Stimulated activated naive CD8-positive, alpha-beta T cell treated with anti-CD3 and anti-CD28 coated beads, Interleukin-15, Interleukin-2, amounts not matched to agents 100 ng/mL and 50 ng/mL, for 24 hours (primary cell): ENCODE measurements around the gene MGAT5B.

Experiments
- H3K27ac Mint-ChIP-seq: one replicate; pipeline ENCODE4 v1.8.0; 2021; ENCODE audit warnings: mild to moderate bottlenecking, mixed read lengths
- H3K27me3 Mint-ChIP-seq: one replicate; pipeline ENCODE4 v1.8.0; 2021; ENCODE audit warnings: mixed read lengths
- H3K36me3 Mint-ChIP-seq: one replicate; pipeline ENCODE4 v1.8.0; 2021; ENCODE audit warnings: low read depth, mixed read lengths
- H3K4me1 Mint-ChIP-seq: one replicate; pipeline ENCODE4 v1.8.0; 2021; ENCODE audit warnings: low read depth, mixed read lengths
- H3K4me3 Mint-ChIP-seq: one replicate; pipeline ENCODE4 v1.8.0; 2021; ENCODE audit warnings: mild to moderate bottlenecking, mixed read lengths
- H3K9me3 Mint-ChIP-seq: one replicate; pipeline ENCODE4 v1.8.0; 2021; ENCODE audit warnings: mixed read lengths

Gene MGAT5B

DNA sequence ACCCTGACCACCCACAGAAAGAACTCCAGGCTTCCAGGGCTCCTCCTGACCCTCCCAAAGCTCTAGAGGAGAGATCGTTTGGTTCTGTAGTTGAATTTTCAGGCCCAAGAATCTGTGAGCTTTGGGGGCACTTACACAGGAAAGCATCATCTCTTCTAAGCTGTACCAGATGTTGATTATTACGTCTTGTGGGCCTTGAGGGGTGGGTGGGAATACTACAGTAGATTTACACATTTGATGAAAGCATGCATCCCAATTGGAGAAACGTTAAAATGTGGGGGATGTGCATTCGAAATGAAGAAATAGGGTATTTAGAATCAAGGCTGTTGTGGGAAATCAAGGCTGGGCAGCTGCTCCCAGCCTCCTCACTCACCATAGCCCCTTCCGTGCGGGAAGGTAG is 61.9 kb downstream of the MGAT5B start:
- H3K27ac Mint-ChIP-seq, result no peak overlapping the region
- no peaks in the 10 kb centered on the region for H3K27me3 Mint-ChIP-seq
- H3K36me3 Mint-ChIP-seq, result no peaks in the 10 kb centered on the region
- H3K9me3 Mint-ChIP-seq, result no peaks in the 10 kb centered on the region
- no peak overlapping the region for H3K4me3 Mint-ChIP-seq
- no peaks in the 10 kb centered on the region for H3K4me1 Mint-ChIP-seq

DNA sequence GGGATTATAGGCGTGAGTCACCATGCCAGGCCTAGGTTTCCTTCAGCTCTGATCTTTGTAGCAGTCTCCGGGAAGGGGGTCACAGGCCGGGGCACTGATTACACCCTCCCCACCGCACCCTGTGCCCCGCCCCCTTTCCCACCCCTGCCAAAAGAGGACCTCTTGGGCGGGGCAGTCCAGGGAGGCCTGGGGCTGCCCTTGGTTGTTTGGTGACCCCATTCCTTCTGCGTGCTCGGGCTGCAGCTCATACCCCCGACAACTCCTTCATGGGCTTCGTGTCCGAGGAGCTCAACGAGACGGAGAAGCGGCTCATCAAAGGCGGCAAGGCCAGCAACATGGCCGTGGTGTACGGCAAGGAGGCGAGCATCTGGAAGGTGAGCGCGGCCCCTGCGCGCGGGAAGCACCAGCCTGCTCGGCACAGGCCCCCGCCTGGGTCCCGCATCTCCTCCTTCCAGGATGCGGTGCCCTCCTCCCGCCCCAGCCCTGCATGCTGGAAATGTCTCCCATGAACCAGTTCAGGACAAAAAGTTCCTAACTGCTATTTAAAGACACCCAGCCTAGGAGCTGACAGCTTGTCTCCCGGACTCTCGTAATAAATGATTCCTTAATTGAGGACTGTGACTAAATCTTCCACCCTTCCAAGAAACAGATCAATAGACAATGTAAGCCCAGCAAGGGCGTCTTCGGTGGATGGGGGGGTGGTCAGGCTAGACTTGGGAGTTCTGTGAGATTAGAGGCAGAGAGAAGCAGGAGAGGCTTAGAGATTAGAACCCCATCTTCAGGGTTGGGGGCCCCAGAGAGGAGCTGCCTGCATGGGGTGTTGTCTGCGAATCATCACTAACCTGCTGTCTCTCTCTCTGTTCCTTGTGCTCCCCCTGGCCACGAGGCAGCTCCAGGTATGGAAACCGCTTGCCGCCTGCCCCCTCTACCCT is 64.5 kb downstream of the MGAT5B start:
- no peaks in the 10 kb centered on the region for H3K36me3 Mint-ChIP-seq
- no peaks in the 10 kb centered on the region for H3K27me3 Mint-ChIP-seq
- no peak overlapping the region for H3K27ac Mint-ChIP-seq
- no peaks in the 10 kb centered on the region for H3K9me3 Mint-ChIP-seq
- no peak overlapping the region for H3K4me3 Mint-ChIP-seq
- H3K4me1 Mint-ChIP-seq, result no peaks in the 10 kb centered on the region

DNA sequence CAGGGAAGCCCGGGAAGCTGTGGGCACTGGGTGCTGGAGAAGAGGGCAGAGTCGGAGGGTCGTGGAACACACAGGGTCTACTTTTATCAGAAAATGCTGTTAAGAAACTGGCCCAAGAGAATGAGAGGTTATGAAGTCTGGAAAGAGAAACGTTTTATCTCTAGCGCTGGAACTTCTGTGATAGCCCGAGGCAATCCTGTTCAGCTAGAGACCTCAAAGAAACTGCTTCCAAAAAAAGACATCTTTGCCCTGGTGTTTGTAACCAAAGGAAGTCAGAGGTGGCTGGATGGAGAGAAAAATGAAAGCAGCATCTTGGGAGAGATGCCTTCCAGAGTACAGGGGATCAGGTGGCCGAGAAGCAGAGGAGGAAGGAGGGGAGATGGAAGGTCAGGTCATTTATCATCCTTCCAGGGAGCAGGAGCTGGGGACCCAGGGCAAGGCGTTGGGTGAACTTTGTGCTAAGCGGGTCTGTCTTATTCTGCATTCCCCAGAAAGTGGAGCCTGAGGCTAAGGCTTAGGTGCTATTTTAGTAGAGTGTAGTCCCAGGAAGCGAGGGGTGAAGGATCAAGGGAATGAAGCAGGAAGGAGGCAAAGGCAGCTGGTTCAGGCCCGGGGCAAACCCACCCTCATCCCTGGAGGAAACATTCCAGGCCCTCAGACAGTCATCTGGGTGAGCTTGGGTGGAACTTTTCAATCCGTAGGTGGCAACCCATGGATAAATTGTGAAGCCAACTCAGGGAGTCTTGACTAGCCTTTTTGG is 66.5 kb downstream of the MGAT5B start:
- H3K4me3 Mint-ChIP-seq, result no peak overlapping the region
- no peaks in the 10 kb centered on the region for H3K27me3 Mint-ChIP-seq
- no peaks in the 10 kb centered on the region for H3K4me1 Mint-ChIP-seq
- H3K27ac Mint-ChIP-seq, result no peak overlapping the region
- no peaks in the 10 kb centered on the region for H3K36me3 Mint-ChIP-seq
- H3K9me3 Mint-ChIP-seq, result no peaks in the 10 kb centered on the region

DNA sequence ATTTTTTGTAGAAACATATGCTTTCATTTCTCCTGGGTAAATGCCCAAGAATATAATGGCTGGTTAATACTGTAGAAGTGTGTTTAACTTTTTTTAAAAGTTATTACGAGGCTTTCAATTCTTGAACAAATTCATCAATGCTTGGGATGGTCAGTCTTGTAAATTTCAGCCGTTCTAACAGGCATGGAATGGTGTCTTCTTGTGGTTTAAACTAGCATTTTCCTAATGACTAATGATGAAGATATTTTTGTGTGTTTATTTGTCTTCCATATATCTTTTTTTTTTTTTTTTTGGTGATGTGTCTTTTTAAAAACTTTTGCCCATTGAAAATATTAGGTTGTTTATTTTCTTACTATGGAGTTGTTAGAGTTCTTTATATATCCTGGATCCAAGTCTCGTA is 67.1 kb downstream of the MGAT5B start:
- Mint-ChIP-seq H3K27me3 (no peaks in the 10 kb centered on the region), H3K36me3 (no peaks in the 10 kb centered on the region), H3K9me3 (no peaks in the 10 kb centered on the region), H3K4me3 (no peak overlapping the region), H3K4me1 (no peaks in the 10 kb centered on the region), H3K27ac (no peak overlapping the region)

DNA sequence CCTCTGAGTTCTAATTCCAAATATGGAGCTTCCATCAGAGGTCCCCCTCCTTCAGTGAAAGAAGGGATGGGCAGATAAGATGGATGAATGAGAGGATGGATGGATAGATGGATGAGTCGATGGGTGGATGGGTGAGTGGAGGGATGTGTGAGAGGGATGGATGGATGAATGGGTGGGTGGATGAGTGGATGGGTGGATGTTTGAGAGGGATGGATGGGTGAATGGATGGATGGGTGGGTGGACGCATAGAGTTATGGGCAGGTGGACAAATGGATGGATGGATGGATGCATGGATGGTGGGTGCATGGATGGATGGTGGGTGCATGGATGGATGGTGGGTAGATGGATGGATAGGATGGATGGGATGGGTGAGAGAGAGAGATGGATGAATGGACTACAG is 69.0 kb downstream of the MGAT5B start:
- Mint-ChIP-seq H3K4me3 (no peak overlapping the region), H3K36me3 (no peaks in the 10 kb centered on the region), H3K27me3 (no peaks in the 10 kb centered on the region), H3K9me3 (no peaks in the 10 kb centered on the region), H3K27ac (no peak overlapping the region), H3K4me1 (no peaks in the 10 kb centered on the region)

DNA sequence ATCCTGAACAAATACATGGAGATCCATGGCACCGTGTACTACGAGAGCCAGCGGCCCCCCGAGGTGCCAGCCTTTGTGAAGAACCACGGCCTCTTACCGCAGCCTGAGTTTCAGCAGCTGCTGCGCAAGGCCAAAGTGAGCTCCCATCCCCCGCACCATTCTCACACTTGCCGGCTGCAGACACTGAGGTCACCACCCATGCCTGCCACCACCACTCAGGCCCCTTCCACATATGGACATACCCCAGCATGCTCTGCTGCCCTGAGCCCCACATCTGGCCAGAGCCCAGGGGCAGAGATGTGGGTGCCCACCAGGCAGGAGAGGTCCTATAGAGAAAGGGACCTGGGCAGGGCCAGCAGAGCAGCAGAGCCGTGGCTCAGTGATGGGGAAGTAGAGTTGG is 69.8 kb downstream of the MGAT5B start:
- H3K4me3 Mint-ChIP-seq, result no peak overlapping the region
- H3K27ac Mint-ChIP-seq, result no peak overlapping the region
- H3K9me3 Mint-ChIP-seq, result no peaks in the 10 kb centered on the region
- no peaks in the 10 kb centered on the region for H3K27me3 Mint-ChIP-seq
- H3K36me3 Mint-ChIP-seq, result no peaks in the 10 kb centered on the region
- no peaks in the 10 kb centered on the region for H3K4me1 Mint-ChIP-seq

DNA sequence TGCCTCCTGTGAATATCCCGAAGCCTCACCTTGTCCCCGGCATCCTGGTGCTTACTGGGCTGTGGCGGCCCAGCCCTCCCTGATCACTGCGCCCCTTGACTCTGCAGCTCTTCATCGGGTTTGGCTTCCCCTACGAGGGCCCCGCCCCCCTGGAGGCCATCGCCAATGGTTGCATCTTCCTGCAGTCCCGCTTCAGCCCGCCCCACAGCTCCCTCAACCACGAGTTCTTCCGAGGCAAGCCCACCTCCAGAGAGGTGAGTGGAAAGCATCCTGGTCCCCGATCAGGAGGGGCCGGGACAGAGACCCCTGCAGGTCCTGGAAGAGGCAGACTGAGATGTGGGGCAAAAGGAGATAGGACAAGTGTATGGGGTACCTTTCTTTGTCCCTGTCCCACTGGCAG is 72.1 kb downstream of the MGAT5B start:
- H3K4me3 Mint-ChIP-seq, result no peak overlapping the region
- no peaks in the 10 kb centered on the region for H3K4me1 Mint-ChIP-seq
- H3K27me3 Mint-ChIP-seq, result no peaks in the 10 kb centered on the region
- H3K36me3 Mint-ChIP-seq, result no peaks in the 10 kb centered on the region
- H3K9me3 Mint-ChIP-seq, result no peaks in the 10 kb centered on the region
- H3K27ac Mint-ChIP-seq, result no peak overlapping the region

DNA sequence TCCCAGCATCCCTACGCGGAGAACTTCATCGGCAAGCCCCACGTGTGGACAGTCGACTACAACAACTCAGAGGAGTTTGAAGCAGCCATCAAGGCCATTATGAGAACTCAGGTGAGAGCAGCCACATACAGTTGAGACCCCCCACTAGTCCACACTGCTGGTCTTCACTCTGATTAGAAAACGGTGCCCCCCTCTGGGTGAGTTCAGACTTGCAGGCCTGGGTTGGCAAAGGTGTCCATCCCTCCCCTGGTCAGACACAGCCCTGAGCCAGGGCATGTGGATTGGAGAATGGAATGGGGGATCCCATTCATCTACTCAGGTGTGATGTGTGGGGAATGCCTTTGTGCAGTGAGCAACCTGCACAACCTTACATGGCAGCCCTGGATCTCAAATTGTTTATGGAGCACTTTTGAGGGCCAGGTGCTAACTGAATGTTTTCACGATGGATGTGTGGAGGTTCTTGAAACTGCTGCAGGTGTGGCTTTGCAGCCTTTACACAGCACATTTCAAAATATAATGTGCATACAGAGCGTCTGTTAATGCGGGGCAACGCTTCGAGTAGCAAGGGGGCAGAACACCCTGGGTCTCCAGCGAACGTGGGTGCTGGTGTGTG is 72.6 kb downstream of the MGAT5B start:
- H3K27ac Mint-ChIP-seq, result no peak overlapping the region
- H3K4me3 Mint-ChIP-seq, result no peak overlapping the region
- no peaks in the 10 kb centered on the region for H3K27me3 Mint-ChIP-seq
- H3K4me1 Mint-ChIP-seq, result no peaks in the 10 kb centered on the region
- no peaks in the 10 kb centered on the region for H3K9me3 Mint-ChIP-seq
- H3K36me3 Mint-ChIP-seq, result no peaks in the 10 kb centered on the region

DNA sequence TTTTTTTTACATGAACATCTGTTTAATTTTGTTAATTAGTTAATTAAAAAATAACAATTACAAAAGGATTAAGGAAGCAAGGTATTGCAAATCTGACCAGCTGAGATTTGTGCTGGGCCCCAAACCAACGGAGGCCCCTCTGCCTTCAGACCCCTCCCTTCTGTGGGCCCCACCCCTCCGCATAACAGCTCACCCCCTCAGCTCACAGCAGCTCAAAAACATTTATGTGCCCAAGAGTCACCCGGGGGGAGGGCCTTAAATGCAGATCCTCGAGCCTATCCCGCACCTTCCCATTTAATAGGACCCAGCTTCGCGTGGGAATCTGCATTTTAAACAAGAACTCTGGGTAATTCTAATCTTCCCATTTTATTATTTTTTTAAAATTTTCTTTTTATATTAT is 75.0 kb downstream of the MGAT5B start:
- Mint-ChIP-seq H3K9me3 (no peaks in the 10 kb centered on the region), H3K4me1 (no peaks in the 10 kb centered on the region), H3K27me3 (no peaks in the 10 kb centered on the region), H3K4me3 (no peak overlapping the region), H3K36me3 (no peaks in the 10 kb centered on the region), H3K27ac (no peak overlapping the region)

DNA sequence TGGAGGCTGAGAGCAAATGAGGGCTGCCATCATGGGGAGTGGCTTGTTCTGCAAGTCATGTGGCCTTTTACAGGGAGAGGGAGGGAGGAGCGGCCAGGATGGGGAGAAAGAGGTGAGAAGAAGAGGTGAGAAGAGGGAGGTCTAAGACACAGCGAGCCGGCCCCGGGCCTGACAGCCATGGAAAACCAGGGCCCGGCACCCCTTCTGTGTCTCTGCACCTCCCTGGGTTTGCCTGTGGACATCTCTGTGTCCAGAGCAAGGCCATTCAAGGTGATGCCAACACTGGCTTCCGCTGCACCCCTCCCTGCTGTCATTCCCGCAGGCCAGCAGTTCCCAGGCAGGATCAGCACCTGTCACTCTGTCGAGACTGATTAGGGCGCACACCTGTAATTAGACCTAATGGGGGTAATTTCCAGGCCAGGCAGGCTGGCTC is 75.6 kb downstream of the MGAT5B start:
- Mint-ChIP-seq H3K36me3 (no peaks in the 10 kb centered on the region), H3K4me1 (no peaks in the 10 kb centered on the region), H3K27me3 (no peaks in the 10 kb centered on the region), H3K9me3 (no peaks in the 10 kb centered on the region), H3K4me3 (no peak overlapping the region), H3K27ac (no peak overlapping the region)

DNA sequence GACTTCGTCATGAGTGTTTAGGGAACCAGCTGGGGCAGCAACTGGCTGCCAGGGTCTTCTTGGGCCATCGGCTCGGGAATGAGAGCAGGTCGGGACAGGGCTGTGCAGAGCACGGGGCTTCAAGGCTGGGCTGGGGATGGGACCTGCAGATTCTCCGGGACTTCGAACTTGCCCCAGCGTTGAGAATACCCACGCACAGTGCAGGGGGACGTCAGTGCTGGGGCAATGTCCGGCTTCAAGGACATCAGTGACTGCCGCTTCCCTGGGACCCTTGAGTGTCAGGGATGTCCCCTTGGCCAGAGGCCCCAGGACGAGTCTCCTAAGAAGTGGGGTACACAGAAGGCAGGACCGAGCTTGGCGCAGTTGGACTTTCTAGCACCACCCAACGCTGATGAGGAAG is 76.3 kb downstream of the MGAT5B start:
- Mint-ChIP-seq H3K9me3 (no peaks in the 10 kb centered on the region), H3K27me3 (no peaks in the 10 kb centered on the region), H3K27ac (no peak overlapping the region), H3K36me3 (no peaks in the 10 kb centered on the region), H3K4me1 (no peaks in the 10 kb centered on the region), H3K4me3 (no peak overlapping the region)

DNA sequence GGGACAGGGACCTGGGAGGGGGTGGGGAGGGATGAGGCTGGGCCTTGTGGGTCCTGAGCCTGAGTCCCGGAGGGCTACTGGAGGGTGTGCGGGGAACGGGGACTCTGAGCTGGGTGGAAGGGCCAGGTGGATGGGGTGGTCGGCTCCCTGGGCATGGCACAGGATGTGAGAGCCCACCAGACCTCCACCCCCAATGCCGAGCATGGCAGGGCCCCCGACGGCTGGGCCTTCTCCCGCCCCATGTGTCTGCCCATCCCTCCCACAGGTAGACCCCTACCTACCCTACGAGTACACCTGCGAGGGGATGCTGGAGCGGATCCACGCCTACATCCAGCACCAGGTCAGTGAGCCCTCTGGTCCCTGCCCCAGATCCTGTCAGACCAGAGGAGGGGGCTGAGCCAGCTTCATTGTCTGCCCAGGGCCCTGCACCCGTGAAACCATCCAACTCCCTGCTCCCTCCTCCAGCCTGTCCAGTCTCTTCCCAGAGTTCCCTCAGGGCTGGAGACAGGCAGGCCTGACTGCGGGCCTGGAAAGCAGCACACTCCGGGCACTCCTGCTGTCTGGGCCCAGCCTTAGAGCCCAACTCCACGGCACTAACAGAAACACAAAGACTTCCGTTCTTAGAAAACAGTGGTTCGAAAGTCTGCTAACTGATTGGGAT is 78.0 kb downstream of the MGAT5B start:
- Mint-ChIP-seq H3K4me1 (no peaks in the 10 kb centered on the region), H3K36me3 (no peaks in the 10 kb centered on the region), H3K27me3 (no peaks in the 10 kb centered on the region), H3K9me3 (no peaks in the 10 kb centered on the region), H3K4me3 (no peak overlapping the region), H3K27ac (no peak overlapping the region)

DNA sequence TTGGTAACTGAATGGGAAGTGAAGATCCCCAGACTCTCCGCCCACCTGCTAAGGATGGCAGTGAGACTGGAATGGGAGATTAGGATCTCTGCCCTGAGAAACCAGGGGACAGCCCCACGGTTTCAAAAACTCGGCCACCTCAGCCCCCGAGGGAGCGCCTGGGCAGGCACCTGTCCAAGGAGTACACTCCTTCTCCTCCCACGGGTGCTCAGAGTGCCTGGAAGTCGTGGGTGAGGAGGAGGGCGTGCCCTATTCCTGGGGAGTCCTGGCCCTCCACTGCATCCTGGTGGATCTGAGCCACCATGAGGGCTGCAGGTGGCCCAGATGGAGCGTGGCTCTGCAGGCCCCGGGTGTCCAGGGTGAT is 78.5 kb downstream of the MGAT5B start:
- Mint-ChIP-seq H3K4me3 (no peak overlapping the region), H3K27ac (no peak overlapping the region), H3K36me3 (no peaks in the 10 kb centered on the region), H3K4me1 (no peaks in the 10 kb centered on the region), H3K27me3 (no peaks in the 10 kb centered on the region), H3K9me3 (no peaks in the 10 kb centered on the region)

DNA sequence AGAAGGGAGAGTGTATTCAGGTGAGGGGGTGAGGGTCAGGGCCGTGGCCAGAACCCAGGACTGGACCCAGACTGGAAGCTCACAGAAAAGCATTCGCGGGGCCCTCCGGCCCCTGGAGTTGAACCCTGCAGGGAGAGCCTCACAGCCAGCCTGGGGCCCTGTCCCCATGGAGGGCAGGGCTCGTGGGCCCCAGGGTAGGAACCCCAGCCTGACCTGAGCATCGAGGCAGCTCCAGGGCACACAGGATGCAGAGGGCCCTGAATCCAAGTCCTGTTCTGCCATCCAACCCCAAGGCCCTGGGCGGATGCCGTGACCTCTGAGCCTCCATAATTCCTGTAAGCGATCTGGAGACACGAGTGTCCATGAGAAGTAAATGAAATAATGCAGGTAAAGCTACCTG is 79.1 kb downstream of the MGAT5B start:
- H3K36me3 Mint-ChIP-seq, result no peaks in the 10 kb centered on the region
- H3K9me3 Mint-ChIP-seq, result no peaks in the 10 kb centered on the region
- no peaks in the 10 kb centered on the region for H3K4me1 Mint-ChIP-seq
- H3K27ac Mint-ChIP-seq, result no peak overlapping the region
- H3K4me3 Mint-ChIP-seq, result no peak overlapping the region
- H3K27me3 Mint-ChIP-seq, result no peaks in the 10 kb centered on the region

DNA sequence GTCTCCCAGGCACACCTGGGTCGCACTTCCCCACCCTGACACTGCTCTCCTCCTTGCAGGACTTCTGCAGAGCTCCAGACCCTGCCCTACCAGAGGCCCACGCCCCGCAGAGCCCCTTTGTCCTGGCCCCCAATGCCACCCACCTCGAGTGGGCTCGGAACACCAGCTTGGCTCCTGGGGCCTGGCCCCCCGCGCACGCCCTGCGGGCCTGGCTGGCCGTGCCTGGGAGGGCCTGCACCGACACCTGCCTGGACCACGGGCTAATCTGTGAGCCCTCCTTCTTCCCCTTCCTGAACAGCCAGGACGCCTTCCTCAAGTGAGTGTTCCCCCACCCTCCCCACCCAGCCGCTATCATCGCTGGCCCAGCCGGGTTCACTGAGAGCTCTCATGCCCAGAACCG is 79.6 kb downstream of the MGAT5B start:
- Mint-ChIP-seq H3K27me3 (no peaks in the 10 kb centered on the region), H3K9me3 (no peaks in the 10 kb centered on the region), H3K27ac (no peak overlapping the region), H3K4me1 (no peaks in the 10 kb centered on the region), H3K36me3 (no peaks in the 10 kb centered on the region), H3K4me3 (no peak overlapping the region)
